Neural progenitor cell (in vitro differentiated cells): ENCODE data around the gene CATSPERB. TPM values are rescaled to one million over a fixed set of nuclear protein-coding genes. Genes with fewer than 3 reads are reported as not detected.

Source experiments
- DNase-seq: peaks from one replicate; pipeline ENCODE4 v3.0.0-alpha.2; 2016; ENCODE audit warnings: low spot score
- H2AFZ ChIP-seq: fragments of 200-600 bp; sonication (generic); replicated peaks from 2 replicates; pipeline ENCODE4 v1.6.1; 2016; ENCODE audit warnings: antibody characterized with exemption
- H3F3A ChIP-seq: fragments of 200-600 bp; sonication (generic); 2 replicates; pipeline ENCODE4 v1.6.1; 2016; ENCODE audit warnings: antibody characterized with exemption, low read depth
- H3K27ac ChIP-seq: fragments of 200-600 bp; sonication (generic); 2 replicates; pipeline ENCODE4 v1.5.1; 2016; ENCODE audit warnings: mild to moderate bottlenecking
- H3K27me3 ChIP-seq: fragments of 200-600 bp; sonication (generic); 2 replicates; pipeline ENCODE4 v1.6.1; 2016; ENCODE audit warnings: mild to moderate bottlenecking, moderate library complexity
- H3K36me3 ChIP-seq: fragments of 200-600 bp; sonication (generic); 2 replicates; pipeline ENCODE4 v1.5.1; 2016
- H3K4me1 ChIP-seq: fragments of 200-600 bp; sonication (generic); 2 replicates; pipeline ENCODE4 v1.6.1; 2016; ENCODE audit warnings: mixed run types
- H3K4me2 ChIP-seq: fragments of 200-600 bp; sonication (generic); 2 replicates; pipeline ENCODE4 v1.6.1; 2016
- H3K4me3 ChIP-seq: fragments of 200-600 bp; sonication (generic); 2 replicates; pipeline ENCODE4 v1.5.1; 2016
- H3K79me2 ChIP-seq: fragments of 200-600 bp; sonication (generic); 2 replicates; pipeline ENCODE4 v1.6.1; 2016; ENCODE audit warnings: low read depth
- H3K9ac ChIP-seq: fragments of 200-600 bp; sonication (generic); 2 replicates; pipeline ENCODE4 v1.6.1; 2016
- H3K9me3 ChIP-seq: fragments of 200-600 bp; sonication (generic); 2 replicates; pipeline ENCODE4 v1.5.1; 2016; ENCODE audit warnings: low read depth
- H4K20me1 ChIP-seq: fragments of 200-600 bp; sonication (generic); 2 replicates; pipeline ENCODE4 v1.6.1; 2016; ENCODE audit warnings: low read depth
- H3K27ac Mint-ChIP-seq: 3 replicates; pipeline ENCODE4 v1.8.0; 2021; ENCODE audit warnings: mixed read lengths
- H3K27me3 Mint-ChIP-seq: 2 replicates; pipeline ENCODE4 v1.8.0; 2022; ENCODE audit warnings: low read depth, mild to moderate bottlenecking, inconsistent platforms, moderate library complexity, mixed read lengths; ENCODE audit not compliant: insufficient read depth
- H3K36me3 Mint-ChIP-seq: 3 replicates; pipeline ENCODE4 v1.8.0; 2021; ENCODE audit warnings: mixed read lengths
- H3K4me1 Mint-ChIP-seq: 3 replicates; pipeline ENCODE4 v1.8.0; 2021; ENCODE audit warnings: mixed read lengths
- H3K4me3 Mint-ChIP-seq: 3 replicates; pipeline ENCODE4 v1.8.0; 2021; ENCODE audit warnings: mild to moderate bottlenecking, moderate library complexity, mixed read lengths
- H3K9me3 Mint-ChIP-seq: 3 replicates; pipeline ENCODE4 v1.8.0; 2020; ENCODE audit warnings: mixed read lengths
- EZH2 ChIP-seq: fragments of 200-600 bp; sonication (generic); IDR thresholded peaks from 2 replicates; pipeline ENCODE4 v1.6.1; 2017; ENCODE audit warnings: antibody characterized with exemption, mild to moderate bottlenecking, moderate library complexity
- EZH2phosphoT487 ChIP-seq: fragments of 200-600 bp; sonication (generic); IDR thresholded peaks from 2 replicates; pipeline ENCODE4 v1.6.1; 2017; ENCODE audit warnings: antibody characterized with exemption
- total RNA-seq: library from RNA; depleted of rRNA; stranded (reverse); fragments of >200 nt; gene quantifications from 2 replicates; pipeline ENCODE4 v1.2.3, GENCODE V29; 2015; ENCODE audit warnings: low replicate concordance
- TF ChIP-seq, protein P1 (sequence below): fragments of 200-600 bp; sonication (generic); IDR thresholded peaks from 2 replicates; pipeline ENCODE4 v1.5.1; 2017; ENCODE audit warnings: antibody characterized with exemption, mild to moderate bottlenecking

Gene CATSPERB
- total RNA-seq, 1 donor from 2014 or later = not detected

GRCh38 chr14:91611528-91611927, 120.4 kb downstream of the CATSPERB start:
- Histone ChIP-seq H3K27ac (no peak overlapping the region), H3K27me3 (no peaks in the 10 kb centered on the region), H3K79me2 (no peaks in the 10 kb centered on the region), H3K9ac (no peak overlapping the region), H3K4me2 (no peak overlapping the region), H3K4me3 (no peak overlapping the region), H3K36me3 (peaks cover 2% of the 10 kb centered on the region), H3F3A (no peaks in the 10 kb centered on the region), H2AFZ (no peak overlapping the region), H4K20me1 (no peaks in the 10 kb centered on the region), H3K9me3 (no peaks in the 10 kb centered on the region), H3K4me1 (no peaks in the 10 kb centered on the region)
- H3K4me1 Mint-ChIP-seq = no peaks in the 10 kb centered on the region
- DNase-seq = no peak
- TF ChIP-seq, protein P1, sequence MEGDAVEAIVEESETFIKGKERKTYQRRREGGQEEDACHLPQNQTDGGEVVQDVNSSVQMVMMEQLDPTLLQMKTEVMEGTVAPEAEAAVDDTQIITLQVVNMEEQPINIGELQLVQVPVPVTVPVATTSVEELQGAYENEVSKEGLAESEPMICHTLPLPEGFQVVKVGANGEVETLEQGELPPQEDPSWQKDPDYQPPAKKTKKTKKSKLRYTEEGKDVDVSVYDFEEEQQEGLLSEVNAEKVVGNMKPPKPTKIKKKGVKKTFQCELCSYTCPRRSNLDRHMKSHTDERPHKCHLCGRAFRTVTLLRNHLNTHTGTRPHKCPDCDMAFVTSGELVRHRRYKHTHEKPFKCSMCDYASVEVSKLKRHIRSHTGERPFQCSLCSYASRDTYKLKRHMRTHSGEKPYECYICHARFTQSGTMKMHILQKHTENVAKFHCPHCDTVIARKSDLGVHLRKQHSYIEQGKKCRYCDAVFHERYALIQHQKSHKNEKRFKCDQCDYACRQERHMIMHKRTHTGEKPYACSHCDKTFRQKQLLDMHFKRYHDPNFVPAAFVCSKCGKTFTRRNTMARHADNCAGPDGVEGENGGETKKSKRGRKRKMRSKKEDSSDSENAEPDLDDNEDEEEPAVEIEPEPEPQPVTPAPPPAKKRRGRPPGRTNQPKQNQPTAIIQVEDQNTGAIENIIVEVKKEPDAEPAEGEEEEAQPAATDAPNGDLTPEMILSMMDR = no peak
- TF ChIP-seq EZH2phosphoT487 (no peak), EZH2 (no peak)
- no peak overlapping the region for H3K27ac Mint-ChIP-seq
- H3K27me3 Mint-ChIP-seq = peaks cover 5% of the 10 kb centered on the region
- H3K4me3 Mint-ChIP-seq = no peak overlapping the region
- H3K36me3 Mint-ChIP-seq = no peaks in the 10 kb centered on the region
- H3K9me3 Mint-ChIP-seq = peaks cover 4% of the 10 kb centered on the region

DNA sequence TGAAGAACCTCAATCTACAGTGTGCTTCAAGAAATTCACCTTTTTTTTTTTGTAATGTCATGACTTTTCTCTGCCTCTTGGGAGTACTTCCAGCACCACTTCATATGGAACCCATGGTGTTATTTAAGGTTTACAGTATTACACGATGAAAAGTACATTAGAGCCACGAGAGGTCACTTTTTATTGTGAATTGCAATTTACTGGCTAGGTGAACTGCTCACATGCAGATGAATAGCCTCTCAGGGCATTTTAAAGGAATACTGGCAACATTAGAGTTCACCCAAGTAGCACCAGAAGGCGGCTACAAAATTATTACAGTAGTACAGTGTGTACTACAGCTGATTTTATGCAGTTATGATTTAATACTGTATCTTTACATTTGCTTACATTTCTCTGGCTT, 122.7 kb downstream of the CATSPERB start:
- H3K4me1 Mint-ChIP-seq = no peaks in the 10 kb centered on the region
- TF ChIP-seq EZH2phosphoT487 (no peak), EZH2 (no peak)
- TF ChIP-seq, protein P1 = no peak

DNA sequence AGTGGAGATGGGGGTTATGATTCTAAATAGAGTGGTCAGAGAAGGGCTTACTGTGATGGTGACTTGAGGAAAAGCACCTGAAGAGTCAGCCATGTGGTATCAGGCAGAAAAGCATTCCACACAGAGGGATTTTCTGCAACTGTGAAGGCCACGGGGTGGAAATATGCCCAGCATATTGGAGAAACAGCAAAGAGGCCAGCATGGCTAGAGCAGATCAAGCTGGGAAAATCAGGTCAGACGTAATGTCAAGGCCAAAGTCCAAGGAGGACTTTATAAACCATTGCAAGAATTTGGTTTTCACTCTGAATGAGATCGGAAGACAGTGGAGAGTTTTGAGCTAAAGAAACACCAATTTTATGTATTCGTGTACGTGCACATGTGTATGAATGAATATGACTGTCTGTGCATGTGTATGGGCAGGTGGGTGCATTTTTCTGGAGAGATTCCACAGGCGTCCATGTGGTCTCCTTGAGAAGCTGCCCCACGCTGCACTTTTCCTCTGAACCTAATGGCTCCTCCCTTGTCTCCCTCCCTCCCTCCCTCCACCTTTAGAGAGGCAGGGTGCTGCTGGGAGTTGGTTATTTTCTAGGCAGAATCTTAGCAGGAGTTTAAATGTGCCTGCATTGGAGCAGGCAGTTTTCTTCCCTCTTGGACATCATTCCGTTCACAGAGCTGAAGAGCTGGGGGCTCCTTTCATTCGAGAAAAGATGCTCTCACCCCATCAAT, 124.4 kb downstream of the CATSPERB start:
- H2AFZ ChIP-seq = no peak overlapping the region
- H3K4me2 ChIP-seq = no peak overlapping the region
- H3K27ac ChIP-seq = no peak overlapping the region
- no peaks in the 10 kb centered on the region for H3K9me3 ChIP-seq
- no peak overlapping the region for H3K9ac ChIP-seq
- H3K36me3 ChIP-seq = no peaks in the 10 kb centered on the region
- no peaks in the 10 kb centered on the region for H3K9me3 Mint-ChIP-seq
- H3K4me1 Mint-ChIP-seq = no peaks in the 10 kb centered on the region
- no peak overlapping the region for H3K27ac Mint-ChIP-seq
- H3K27me3 Mint-ChIP-seq = peaks cover 6% of the 10 kb centered on the region
- DNase-seq = no peak
- no peaks in the 10 kb centered on the region for H4K20me1 ChIP-seq
- no peaks in the 10 kb centered on the region for H3K27me3 ChIP-seq
- TF ChIP-seq EZH2phosphoT487 = no peak
- TF ChIP-seq, protein P1 = no peak
- TF ChIP-seq EZH2 = no peak
- H3K4me1 ChIP-seq = no peaks in the 10 kb centered on the region
- no peaks in the 10 kb centered on the region for H3K36me3 Mint-ChIP-seq
- H3K79me2 ChIP-seq = no peaks in the 10 kb centered on the region
- no peaks in the 10 kb centered on the region for H3F3A ChIP-seq
- no peak overlapping the region for H3K4me3 ChIP-seq
- no peak overlapping the region for H3K4me3 Mint-ChIP-seq

More for the DNA sequence above, 122.7 kb downstream of the CATSPERB start:
- Mint-ChIP-seq H3K27me3 (peaks cover 7% of the 10 kb centered on the region), H3K4me3 (no peak overlapping the region), H3K27ac (no peak overlapping the region), H3K9me3 (no peaks in the 10 kb centered on the region), H3K36me3 (no peaks in the 10 kb centered on the region)
- H3K4me1 ChIP-seq = no peaks in the 10 kb centered on the region
- no peaks in the 10 kb centered on the region for H3K27me3 ChIP-seq
- H3K27ac ChIP-seq = no peak overlapping the region
- no peaks in the 10 kb centered on the region for H3K79me2 ChIP-seq
- H3K9ac ChIP-seq = no peak overlapping the region
- no peaks in the 10 kb centered on the region for H4K20me1 ChIP-seq
- no peak overlapping the region for H3K4me2 ChIP-seq
- H2AFZ ChIP-seq = no peak overlapping the region
- H3F3A ChIP-seq = no peaks in the 10 kb centered on the region
- H3K36me3 ChIP-seq = no peaks in the 10 kb centered on the region
- no peak for DNase-seq
- no peak overlapping the region for H3K4me3 ChIP-seq
- H3K9me3 ChIP-seq = no peaks in the 10 kb centered on the region
